Body of pancreas (tissue), 4 donors: Measurements from ENCODE around the gene DCAF12L1. TPM values are rescaled to one million over a fixed set of nuclear protein-coding genes. Genes with fewer than 3 reads are reported as not detected.

ENCODE experiments used
- ATAC-seq: fragments of 150-250 bp; one replicate; pipeline ENCODE4 v1.9.1; 2016
- DNase-seq, 4 donors: peaks; one replicate each; pipeline ENCODE4 v3.0.0-alpha.2; 2019
- H3K27ac ChIP-seq, 4 donors: fragments of 200-600 bp; sonication (generic); 1 replicate in 3 of 4; 2 replicates in 1 of 4; pipeline versions ENCODE4 v1.5.1 to v1.6.1; 2016 to 2019; ENCODE audit warnings: mild to moderate bottlenecking in 1 of 4, mixed read lengths in 1 of 4, moderate library complexity in 1 of 4
- H3K27me3 ChIP-seq, 2 donors: fragments of 200-600 bp; sonication (generic); one replicate each; pipeline ENCODE4 v1.6.0; 2016; ENCODE audit warnings: mild to moderate bottlenecking in 1 of 2
- H3K36me3 ChIP-seq, 2 donors: fragments of 200-600 bp; sonication (generic); replicated peaks in 1 of 2; 2 replicates each; pipeline ENCODE4 v1.5.1; 2016; ENCODE audit warnings: low read depth in 2 of 2; ENCODE audit not compliant: insufficient read depth in 1 of 2
- H3K4me1 ChIP-seq: fragments of 200-600 bp; sonication (generic); one replicate; pipeline ENCODE4 v1.6.0; 2016
- H3K4me3 ChIP-seq, 2 donors: fragments of 200-600 bp; sonication (generic); 1 replicate in 1 of 2; 2 replicates in 1 of 2; pipeline ENCODE4 v1.5.1; 2016 to 2019
- H3K9me3 ChIP-seq, 3 donors: fragments of 200-600 bp; sonication (generic); 1 replicate in 2 of 3; 2 replicates in 1 of 3; pipeline ENCODE4 v1.5.1; 2016
- CTCF ChIP-seq, 7 experiments: fragments of 450-650 bp in 4 of 7; fragments of 200-600 bp in 3 of 7; sonication (generic) in 3 of 7; IDR thresholded peaks; one replicate each; pipeline ENCODE4 v1.5.1; 2016 to 2019; ENCODE audit warnings: antibody characterized with exemption in 7 of 7
- POLR2A ChIP-seq, 3 donors: fragments of 450-650 bp; IDR thresholded peaks; one replicate each; pipeline ENCODE4 v1.6.1; 2016; ENCODE audit warnings: antibody characterized with exemption in 3 of 3, mild to moderate bottlenecking in 2 of 3
- WGBS, 2 donors: methylation state at CpG; one replicate each; pipeline ENCODE4 v1.1.5; 2017; 5-methylcytosine and 5-hydroxymethylcytosine counted together
- intact Hi-C: fragments of 100-400 bp; cut with DNase I; formaldehyde crosslinking; loops from one replicate; pipeline ENCODE4 v1.15.1; 2023
- small RNA-seq: library from RNA; depleted of rRNA; stranded (forward); fragments of <200 nt; gene quantifications from one replicate; pipeline ENCODE3, GENCODE V24; 2016
- total RNA-seq, 2 donors: library from RNA; depleted of rRNA; stranded (reverse); fragments of >200 nt; gene quantifications; one replicate each; pipeline ENCODE4 v1.1.0, GENCODE V29; 2016

DCAF12L1 gene
- total RNA-seq, 2 donors from 2014 or later: not detected

GRCh38 chrX:126551725-126552312 is 795 bp downstream of the DCAF12L1 start:
- no peak overlapping the region for H3K4me3 ChIP-seq
- intact Hi-C loops: no loop called here
- no peak for ATAC-seq

GRCh38 chrX:126551306-126551705 is 1.3 kb downstream of the DCAF12L1 start:
- H3K9me3 ChIP-seq: no peaks in the 10 kb centered on the region
- 91 to 92% methylated on average over 12 to 13 of the region's 17 CpGs for WGBS, 2 donors
- DNase-seq (no peak), ATAC-seq (no peak)
- intact Hi-C loops: no loop called here
- H3K27ac ChIP-seq: no peak overlapping the region
- H3K27me3 ChIP-seq: no peaks in the 10 kb centered on the region
- no peak overlapping the region for H3K4me3 ChIP-seq
- TF ChIP-seq CTCF (IDR thresholded peaks at IDR 0.05) (no peak), POLR2A (IDR thresholded peaks at IDR 0.05) (no peak)
- no peaks in the 10 kb centered on the region for H3K4me1 ChIP-seq
- no peaks in the 10 kb centered on the region for H3K36me3 ChIP-seq

More at GRCh38 chrX:126551725-126552312, 795 bp downstream of the DCAF12L1 start:
- Histone ChIP-seq H3K9me3 (no peaks in the 10 kb centered on the region), H3K27me3 (no peaks in the 10 kb centered on the region), H3K27ac (no peak overlapping the region), H3K36me3 (no peaks in the 10 kb centered on the region), H3K4me1 (no peaks in the 10 kb centered on the region)
- WGBS, 2 donors: 25 to 90% methylated on average over 2 to 19 of the region's 43 CpGs
- TF ChIP-seq POLR2A (IDR thresholded peaks at IDR 0.05) (no peak), CTCF (IDR thresholded peaks at IDR 0.05) (no peak)
- DNase-seq: no peak

GRCh38 chrX:126550816-126551215 is 1.8 kb downstream of the DCAF12L1 start:
- no peak for TF ChIP-seq CTCF (IDR thresholded peaks at IDR 0.05)
- Histone ChIP-seq H3K9me3 (no peaks in the 10 kb centered on the region), H3K4me3 (no peak overlapping the region), H3K27me3 (no peaks in the 10 kb centered on the region), H3K36me3 (no peaks in the 10 kb centered on the region), H3K27ac (no peak overlapping the region), H3K4me1 (no peaks in the 10 kb centered on the region)
- no peak for ATAC-seq
- intact Hi-C loops: no loop called here
- WGBS, 2 donors: 45 to 49% methylated on average over 6 of the region's 6 CpGs
- no peak for DNase-seq

- Histone ChIP-seq H3K36me3 (no peaks in the 10 kb centered on the region), H3K9me3 (no peaks in the 10 kb centered on the region), H3K4me3 (no peak overlapping the region), H3K27me3 (no peaks in the 10 kb centered on the region), H3K27ac (no peak overlapping the region), H3K4me1 (no peaks in the 10 kb centered on the region)
- ATAC-seq (no peak), DNase-seq (no peak)
- intact Hi-C loops: no loop called here
- TF ChIP-seq CTCF (IDR thresholded peaks at IDR 0.05) (no peak), POLR2A (IDR thresholded peaks at IDR 0.05) (no peak)
- 43 to 47% methylated on average over 3 of the region's 3 CpGs for WGBS, 2 donors
These were observed 42.7 kb downstream of the DCAF12L1 start for GRCh38 chrX:126509923-126510322.

Small RNAs within 50 kb of the gene (small RNA-seq; reads per million reads assigned to genes)
- not detected for gene Z69908.1
